ENCODE results near the gene TMEM51.

- TF ChIP-seq FOXP1 (CRISPR knock-in tag; IDR thresholded peaks at IDR 0.05; ENCODE audit: borderline replicate concordance) (no peak), CTCF (IDR thresholded peaks at IDR 0.05) (no peak), ATF2 (CRISPR knock-in tag; IDR thresholded peaks at IDR 0.05; ENCODE audit: borderline replicate concordance, low read depth) (no peak), E2F1 (CRISPR knock-in tag; IDR thresholded peaks at IDR 0.05) (no peak), NFATC4 (CRISPR knock-in tag; IDR thresholded peaks at IDR 0.05) (no peak), ZNF396 (CRISPR knock-in tag; IDR thresholded peaks at IDR 0.05; ENCODE audit: borderline replicate concordance) (no peak), NR2C2 (CRISPR knock-in tag; IDR thresholded peaks at IDR 0.05) (no peak)
- TF ChIP-seq, protein P1, sequence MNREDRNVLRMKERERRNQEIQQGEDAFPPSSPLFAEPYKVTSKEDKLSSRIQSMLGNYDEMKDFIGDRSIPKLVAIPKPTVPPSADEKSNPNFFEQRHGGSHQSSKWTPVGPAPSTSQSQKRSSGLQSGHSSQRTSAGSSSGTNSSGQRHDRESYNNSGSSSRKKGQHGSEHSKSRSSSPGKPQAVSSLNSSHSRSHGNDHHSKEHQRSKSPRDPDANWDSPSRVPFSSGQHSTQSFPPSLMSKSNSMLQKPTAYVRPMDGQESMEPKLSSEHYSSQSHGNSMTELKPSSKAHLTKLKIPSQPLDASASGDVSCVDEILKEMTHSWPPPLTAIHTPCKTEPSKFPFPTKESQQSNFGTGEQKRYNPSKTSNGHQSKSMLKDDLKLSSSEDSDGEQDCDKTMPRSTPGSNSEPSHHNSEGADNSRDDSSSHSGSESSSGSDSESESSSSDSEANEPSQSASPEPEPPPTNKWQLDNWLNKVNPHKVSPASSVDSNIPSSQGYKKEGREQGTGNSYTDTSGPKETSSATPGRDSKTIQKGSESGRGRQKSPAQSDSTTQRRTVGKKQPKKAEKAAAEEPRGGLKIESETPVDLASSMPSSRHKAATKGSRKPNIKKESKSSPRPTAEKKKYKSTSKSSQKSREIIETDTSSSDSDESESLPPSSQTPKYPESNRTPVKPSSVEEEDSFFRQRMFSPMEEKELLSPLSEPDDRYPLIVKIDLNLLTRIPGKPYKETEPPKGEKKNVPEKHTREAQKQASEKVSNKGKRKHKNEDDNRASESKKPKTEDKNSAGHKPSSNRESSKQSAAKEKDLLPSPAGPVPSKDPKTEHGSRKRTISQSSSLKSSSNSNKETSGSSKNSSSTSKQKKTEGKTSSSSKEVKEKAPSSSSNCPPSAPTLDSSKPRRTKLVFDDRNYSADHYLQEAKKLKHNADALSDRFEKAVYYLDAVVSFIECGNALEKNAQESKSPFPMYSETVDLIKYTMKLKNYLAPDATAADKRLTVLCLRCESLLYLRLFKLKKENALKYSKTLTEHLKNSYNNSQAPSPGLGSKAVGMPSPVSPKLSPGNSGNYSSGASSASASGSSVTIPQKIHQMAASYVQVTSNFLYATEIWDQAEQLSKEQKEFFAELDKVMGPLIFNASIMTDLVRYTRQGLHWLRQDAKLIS (CRISPR knock-in tag; IDR thresholded peaks at IDR 0.05; ENCODE audit: borderline replicate concordance), result no peak
- TF ChIP-seq, protein P2, sequence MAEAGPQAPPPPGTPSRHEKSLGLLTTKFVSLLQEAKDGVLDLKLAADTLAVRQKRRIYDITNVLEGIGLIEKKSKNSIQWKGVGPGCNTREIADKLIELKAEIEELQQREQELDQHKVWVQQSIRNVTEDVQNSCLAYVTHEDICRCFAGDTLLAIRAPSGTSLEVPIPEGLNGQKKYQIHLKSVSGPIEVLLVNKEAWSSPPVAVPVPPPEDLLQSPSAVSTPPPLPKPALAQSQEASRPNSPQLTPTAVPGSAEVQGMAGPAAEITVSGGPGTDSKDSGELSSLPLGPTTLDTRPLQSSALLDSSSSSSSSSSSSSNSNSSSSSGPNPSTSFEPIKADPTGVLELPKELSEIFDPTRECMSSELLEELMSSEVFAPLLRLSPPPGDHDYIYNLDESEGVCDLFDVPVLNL (CRISPR knock-in tag; IDR thresholded peaks at IDR 0.05; ENCODE audit: borderline replicate concordance, low read depth), result no peak
Measured at GRCh38 chr1:15233689-15234088, 80.1 kb downstream of the TMEM51 start.
